A673 (cell line): ENCODE data around the gene PSD. TPM values are rescaled to one million over a fixed set of nuclear protein-coding genes. Genes with fewer than 3 reads are reported as not detected.

Experiments
- BruUV-seq: library from RNA; stranded (reverse); fragments of 400-500 nt; replicated peaks from 2 replicates; lab custom pipeline; 2021; lab: Mats Ljungman, UMichigan
- CTCF ChIA-PET: fragments of 300-600 bp; sonication (Branson Sonifier 250); formaldehyde crosslinking; loops from one replicate; lab custom pipeline; 2022; ENCODE audit warnings: antibody characterized with exemption; lab: Charles Lee
- POLR2A ChIA-PET: fragments of 300-600 bp; sonication (Branson Sonifier 250); formaldehyde crosslinking; loops from one replicate; lab custom pipeline; 2022; ENCODE audit warnings: antibody characterized with exemption; ENCODE audit not compliant: low non-redundant PET; lab: Charles Lee
- DNase-seq: peaks from one replicate; pipeline ENCODE4 v3.0.0-alpha.2; 2015; ENCODE audit warnings: low spot score
- H3K27ac ChIP-seq: fragments of 200-600 bp; sonication (generic); 2 replicates; pipeline ENCODE4 v1.5.1; 2016; ENCODE audit warnings: mixed run types, low read depth, mild to moderate bottlenecking, mixed read lengths, antibody characterized with exemption, low read length; ENCODE audit not compliant: poor library complexity, severe bottlenecking
- H3K27me3 ChIP-seq: fragments of 200-600 bp; sonication (generic); replicated peaks from 2 replicates; pipeline ENCODE4 v1.6.1; 2017; ENCODE audit warnings: mixed run types, low read depth, mild to moderate bottlenecking, mixed read lengths, antibody characterized with exemption, low read length; ENCODE audit not compliant: insufficient read depth, poor library complexity
- H3K36me3 ChIP-seq: fragments of 200-600 bp; sonication (generic); 2 replicates; pipeline ENCODE4 v1.6.1; 2016; ENCODE audit warnings: mixed run types, mild to moderate bottlenecking, mixed read lengths, antibody characterized with exemption, low read length; ENCODE audit not compliant: insufficient read depth, poor library complexity, severe bottlenecking
- H3K4me1 ChIP-seq: fragments of 200-600 bp; sonication (generic); 2 replicates; pipeline ENCODE4 v1.6.1; 2017; ENCODE audit warnings: mixed run types, mild to moderate bottlenecking, mixed read lengths, antibody characterized with exemption, low read length; ENCODE audit not compliant: insufficient read depth, poor library complexity, severe bottlenecking
- H3K4me3 ChIP-seq: fragments of 200-600 bp; sonication (generic); 2 replicates; pipeline ENCODE4 v1.5.1; 2016; ENCODE audit warnings: low read depth, mixed run types, mild to moderate bottlenecking, mixed read lengths, low read length; ENCODE audit not compliant: poor library complexity, severe bottlenecking
- H3K9me3 ChIP-seq: fragments of 200-600 bp; sonication (generic); 2 replicates; pipeline ENCODE4 v1.6.1; 2016; ENCODE audit warnings: mixed run types, low read depth, mild to moderate bottlenecking, mixed read lengths, antibody characterized with exemption, low read length; ENCODE audit not compliant: poor library complexity, severe bottlenecking
- CTCF ChIP-seq: fragments of 300-800, 200-600 bp; sonication (generic); conservative IDR thresholded peaks from 2 replicates; pipeline ENCODE4 v1.5.1; 2017; ENCODE audit warnings: low read depth, mild to moderate bottlenecking, antibody characterized with exemption, low read length, moderate library complexity, mixed read lengths
- EZH2 ChIP-seq: fragments of 200-600 bp; sonication (generic); IDR thresholded peaks from 2 replicates; pipeline ENCODE4 v1.6.1; 2017; ENCODE audit warnings: borderline replicate concordance, low read depth, mild to moderate bottlenecking, mixed read lengths, antibody characterized with exemption, low read length; ENCODE audit not compliant: poor library complexity, severe bottlenecking
- intact Hi-C: fragments of 100-400 bp; cut with micrococcal nuclease; formaldehyde crosslinking; loops from one replicate; pipeline ENCODE4 v1.10.0; 2022; ENCODE audit not compliant: unreplicated experiment
- total RNA-seq: library from RNA; stranded (reverse); gene quantifications from 2 replicates; pipeline ENCODE4 v1.2.3, GENCODE V29; 2021

The PSD gene
- total RNA-seq, 1 experiment from 2014 or later = 5.8 TPM

DNA sequence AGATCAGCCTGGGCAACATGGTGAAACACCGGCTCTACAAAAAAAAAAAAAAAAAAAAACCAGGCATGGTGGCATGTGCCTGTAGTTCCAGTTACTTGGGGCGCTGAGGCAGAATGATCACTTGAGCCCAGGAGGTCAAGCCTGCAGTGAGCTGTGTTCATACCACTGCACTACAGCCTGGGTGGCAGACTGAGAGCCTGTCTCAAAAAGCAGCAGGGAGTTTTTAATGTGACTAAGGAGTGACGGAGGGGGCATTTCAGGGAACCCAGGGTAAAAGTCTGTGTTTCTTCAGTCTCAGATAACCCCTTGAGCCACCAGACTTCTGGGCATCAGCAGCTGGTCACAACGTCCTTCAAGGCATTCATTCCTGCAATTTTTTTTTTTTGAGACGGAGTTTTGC lies 34.9 kb upstream of the PSD start:
- no peaks in the 10 kb centered on the region for H3K27me3 ChIP-seq
- DNase-seq = no peak
- H3K27ac ChIP-seq = no peak overlapping the region
- ChIA-PET POLR2A (interaction anchor here (0.6 kb wide), 1 partner anchor 8 kb away, joined by 7 read pairs; no protein-coding TSS in a partner anchor), CTCF (no interaction called here)
- H3K9me3 ChIP-seq = no peaks in the 10 kb centered on the region
- H3K36me3 ChIP-seq = peaks cover 15% of the 10 kb centered on the region
- H3K4me1 ChIP-seq = peaks cover 6% of the 10 kb centered on the region
- no TSS peak for BruUV-seq
- TF ChIP-seq EZH2 (no peak), CTCF (no peak)
- no peak overlapping the region for H3K4me3 ChIP-seq
- intact Hi-C loops = no loop called here

DNA sequence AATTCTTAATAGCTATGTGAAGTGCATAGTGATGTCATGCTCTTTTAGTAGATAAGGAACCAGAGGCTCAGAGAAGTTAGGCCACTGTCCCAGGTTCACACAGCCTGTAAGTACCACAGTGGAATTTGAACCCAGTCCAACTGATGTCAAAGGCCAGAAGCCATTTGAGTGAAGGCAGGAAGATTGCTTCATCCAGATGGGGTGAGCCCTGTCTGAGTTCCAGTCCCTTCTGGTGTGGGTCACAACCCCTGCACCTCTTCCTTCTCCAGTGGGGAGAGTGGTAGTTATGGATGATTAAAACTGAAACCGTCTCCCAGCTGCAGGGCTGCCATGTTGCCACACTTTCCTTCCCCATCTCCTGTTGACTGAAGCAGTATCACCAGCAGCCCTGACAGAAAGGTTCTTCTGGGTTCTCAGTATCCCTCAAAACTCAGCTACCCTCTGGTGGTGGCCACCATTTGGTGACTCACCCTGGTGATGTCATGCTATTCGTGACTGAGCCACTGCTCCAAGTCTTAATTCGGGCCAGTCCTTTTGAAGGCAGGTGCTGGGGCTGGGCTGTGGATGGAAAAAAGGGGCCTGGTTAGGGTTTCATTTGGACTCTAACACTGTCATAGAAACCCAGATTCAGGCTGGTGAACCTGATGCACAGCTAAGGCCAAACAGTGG lies 34.2 kb upstream of the PSD start:
- H3K27me3 ChIP-seq = no peaks in the 10 kb centered on the region
- H3K36me3 ChIP-seq = peaks cover 15% of the 10 kb centered on the region
- TF ChIP-seq EZH2 = no peak
- TF ChIP-seq CTCF = no peak
- intact Hi-C loops = no loop called here
- H3K4me3 ChIP-seq = no peak overlapping the region
- ChIA-PET POLR2A (no interaction called here), CTCF (no interaction called here)
- peaks cover 6% of the 10 kb centered on the region for H3K4me1 ChIP-seq
- H3K27ac ChIP-seq = no peak overlapping the region
- H3K9me3 ChIP-seq = no peaks in the 10 kb centered on the region
- DNase-seq = peak; percentile 53
- no TSS peak for BruUV-seq

- ChIA-PET CTCF (no interaction called here), POLR2A (no interaction called here)
- H3K27me3 ChIP-seq = no peaks in the 10 kb centered on the region
- peak; percentile 39 for DNase-seq
- intact Hi-C loops = no loop called here
- no peaks in the 10 kb centered on the region for H3K9me3 ChIP-seq
- no TSS peak for BruUV-seq
- peaks cover 15% of the 10 kb centered on the region for H3K36me3 ChIP-seq
- peak within 1 kb of the TSS; percentile 82 for H3K27ac ChIP-seq
- H3K4me3 ChIP-seq = peak within 1 kb of the TSS; percentile 89
- H3K4me1 ChIP-seq = peaks cover 6% of the 10 kb centered on the region
- TF ChIP-seq EZH2 (no peak), CTCF (no peak)
Measured at GRCh38 chr10:102451105-102451969, 32.8 kb upstream of the PSD start, which contains the start of gene C10orf95. TSS of gene C10orf95 (minus strand) at chr10:102451543. CDS start at chr10:102451093, 450 bp downstream.
